C4-2B (cell line): ENCODE data around the gene CDK7.
A peak's percentile ranks its signal among the peaks of the same experiment; 100 is the strongest.

Source experiments
- H3K27ac ChIP-seq: fragments of 450-650 bp; 2 replicates; pipeline ENCODE4 v1.5.1; 2017
- ZFX ChIP-seq: fragments of 450-650 bp; IDR thresholded peaks from 2 replicates; pipeline ENCODE4 v1.6.1; 2017
- TF ChIP-seq, protein P1 (sequence below): fragments of 450-650 bp; conservative IDR thresholded peaks from 2 replicates; pipeline ENCODE4 v1.5.1; 2017; ENCODE audit warnings: mild to moderate bottlenecking

The CDK7 gene

GRCh38 chr5:69234457-69235268, at the start of gene CDK7:
CDK7 (plus strand) TSS chr5:69234886; CDS start chr5:69234976, 90 bp downstream.
- TF ChIP-seq ZFX: no peak
- TF ChIP-seq, protein P1, sequence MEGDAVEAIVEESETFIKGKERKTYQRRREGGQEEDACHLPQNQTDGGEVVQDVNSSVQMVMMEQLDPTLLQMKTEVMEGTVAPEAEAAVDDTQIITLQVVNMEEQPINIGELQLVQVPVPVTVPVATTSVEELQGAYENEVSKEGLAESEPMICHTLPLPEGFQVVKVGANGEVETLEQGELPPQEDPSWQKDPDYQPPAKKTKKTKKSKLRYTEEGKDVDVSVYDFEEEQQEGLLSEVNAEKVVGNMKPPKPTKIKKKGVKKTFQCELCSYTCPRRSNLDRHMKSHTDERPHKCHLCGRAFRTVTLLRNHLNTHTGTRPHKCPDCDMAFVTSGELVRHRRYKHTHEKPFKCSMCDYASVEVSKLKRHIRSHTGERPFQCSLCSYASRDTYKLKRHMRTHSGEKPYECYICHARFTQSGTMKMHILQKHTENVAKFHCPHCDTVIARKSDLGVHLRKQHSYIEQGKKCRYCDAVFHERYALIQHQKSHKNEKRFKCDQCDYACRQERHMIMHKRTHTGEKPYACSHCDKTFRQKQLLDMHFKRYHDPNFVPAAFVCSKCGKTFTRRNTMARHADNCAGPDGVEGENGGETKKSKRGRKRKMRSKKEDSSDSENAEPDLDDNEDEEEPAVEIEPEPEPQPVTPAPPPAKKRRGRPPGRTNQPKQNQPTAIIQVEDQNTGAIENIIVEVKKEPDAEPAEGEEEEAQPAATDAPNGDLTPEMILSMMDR: no peak
- peak within 1 kb of the TSS; percentile 65 for H3K27ac ChIP-seq

GRCh38 chr5:69187342-69187741, 47.3 kb upstream of the CDK7 start:
- H3K27ac ChIP-seq: no peak overlapping the region
- TF ChIP-seq ZFX: no peak
- TF ChIP-seq, protein P1: no peak

DNA sequence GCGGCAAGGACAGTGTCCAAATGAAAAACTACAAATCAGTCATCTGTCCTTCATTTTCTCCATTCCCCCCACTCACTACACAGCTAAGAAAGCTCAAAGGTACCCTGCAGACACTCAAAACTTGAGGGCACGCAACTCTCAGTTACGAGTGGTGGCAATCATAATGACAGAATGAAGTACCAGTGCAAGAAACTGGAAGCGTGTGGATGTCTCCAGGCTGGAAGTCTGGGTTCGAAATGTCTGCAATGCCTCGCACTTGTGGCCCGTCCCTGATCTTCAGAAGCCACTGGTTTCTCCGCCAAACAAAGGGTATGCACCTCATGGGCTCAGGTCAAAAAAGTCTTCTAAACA, 45.9 kb upstream of the CDK7 start:
- no peak for TF ChIP-seq ZFX
- TF ChIP-seq, protein P1: no peak
- H3K27ac ChIP-seq: peak overlapping the region; percentile 82

DNA sequence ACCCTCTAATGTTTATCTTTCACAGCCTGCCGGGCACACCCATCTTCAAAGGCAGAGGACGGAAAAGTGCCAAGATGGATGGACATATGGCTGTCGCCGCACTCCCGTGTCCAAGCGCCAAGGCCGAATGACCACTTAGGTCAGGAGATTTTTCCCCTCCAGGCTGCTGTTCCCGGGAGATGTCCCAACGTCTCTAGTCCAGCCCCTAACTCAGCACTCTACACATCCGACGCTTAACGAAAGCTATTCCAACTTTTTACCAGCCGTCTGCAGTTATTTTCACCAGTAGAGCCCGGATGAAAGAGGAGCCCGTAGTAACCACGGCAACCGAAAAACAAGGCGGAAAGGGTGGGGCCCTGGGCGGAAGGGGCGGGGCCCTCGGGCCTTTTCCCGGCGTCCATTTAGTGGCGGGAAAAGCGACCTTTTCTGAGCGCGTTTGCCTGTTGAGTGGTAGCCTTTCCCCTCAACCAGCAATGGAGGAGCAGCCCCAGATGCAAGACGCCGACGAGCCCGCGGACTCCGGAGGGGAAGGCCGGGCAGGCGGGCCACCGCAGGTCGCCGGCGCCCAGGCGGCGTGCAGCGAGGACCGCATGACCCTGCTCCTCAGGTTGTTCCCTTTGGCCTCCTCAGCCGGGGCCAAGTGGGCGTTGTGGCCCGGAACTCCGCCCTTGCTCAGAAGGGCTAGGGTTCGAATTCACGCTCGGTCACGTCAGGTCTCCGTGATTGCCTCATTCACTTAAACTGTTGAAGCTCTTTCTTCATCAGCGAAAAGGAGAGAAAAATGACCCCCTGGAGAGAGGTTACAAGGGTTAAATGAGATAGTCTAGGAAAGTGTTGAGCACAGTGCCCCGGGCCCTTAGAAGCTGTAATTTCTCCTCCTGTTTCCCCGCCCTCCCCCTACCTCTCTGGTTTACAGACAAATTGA, 45.3 kb upstream of the CDK7 start, which contains the start of gene CENPH:
Gene CENPH, plus strand, starts transcription at position 422 of the 925 bp plus-strand sequence. Its CDS starts 52 bp downstream, at position 474.
- TF ChIP-seq, protein P1: no peak
- TF ChIP-seq ZFX: peak; percentile 36; the same call in 1 of the 2 replicates

DNA sequence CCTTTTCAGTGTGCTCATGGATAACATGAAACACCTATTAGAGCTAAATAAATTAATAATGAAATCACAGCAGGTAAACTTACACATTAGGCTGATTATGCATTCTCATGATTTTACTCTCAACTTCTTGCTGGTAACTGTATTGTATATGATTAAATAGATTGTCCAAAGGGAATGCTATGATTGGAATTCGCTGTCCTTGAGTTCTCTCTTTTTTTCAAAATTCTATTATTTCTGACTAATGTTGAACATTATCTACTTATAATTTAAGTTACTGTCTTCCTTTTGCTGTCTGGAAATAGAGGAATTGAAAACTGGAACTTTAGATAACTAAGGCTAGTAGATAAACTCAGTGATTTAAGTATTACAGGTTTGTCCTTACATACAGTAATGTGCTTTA, 32.2 kb upstream of the CDK7 start:
- no peak for TF ChIP-seq ZFX
- TF ChIP-seq, protein P1: no peak
- no peak overlapping the region for H3K27ac ChIP-seq

More for the DNA sequence above, 45.3 kb upstream of the CDK7 start, which contains the start of gene CENPH:
- H3K27ac ChIP-seq: peak within 1 kb of the TSS; percentile 82

- no peak for TF ChIP-seq ZFX
- TF ChIP-seq, protein P1: no peak
- H3K27ac ChIP-seq: no peak overlapping the region
Observed at GRCh38 chr5:69206528-69207190, 28.0 kb upstream of the CDK7 start.
